ENCODE measurements around the gene RAB4A.

The RAB4A gene
- long read RNA-seq, transcript RAB4A-201 (8 exons, 2,966 nt): major isoform, 98 of 125 reads
- long read RNA-seq, partial matches to known transcripts: 5 of 125 reads
- long read RNA-seq, other reads (novel, unspliced or antisense): 17 of 125 reads

- TF ChIP-seq GABPA (IDR thresholded peaks at IDR 0.05; ENCODE audit: low read depth): peak; percentile 32; the same call in 1 of the 2 replicates
- TF ChIP-seq REST (IDR thresholded peaks at IDR 0.05; ENCODE audit: insufficient replicate concordance, low read depth): no peak
- TF ChIP-seq CTCF (IDR thresholded peaks at IDR 0.05; ENCODE audit: insufficient read depth, low read length): no peak
- TF ChIP-seq POLR2AphosphoS5 (IDR thresholded peaks at IDR 0.05; ENCODE audit: low read depth): peak; percentile 53
- peak; percentile 9; the same call in 1 of the 2 replicates for TF ChIP-seq SPI1 (IDR thresholded peaks at IDR 0.05; ENCODE audit: borderline replicate concordance, low read depth)
- H3K4me3 ChIP-seq (replicated peaks; ENCODE audit: insufficient read depth, low read length): peak within 1 kb of the TSS; percentile 70
- no peaks in the 10 kb centered on the region for H3K27me3 ChIP-seq (ENCODE audit: insufficient read depth, poor library complexity, severe bottlenecking)
- peak; percentile 79 to 89 for DNase-seq (ENCODE audit: low read depth in 1 of 2, low spot score in 1 of 2)
- H3K27ac ChIP-seq (replicated peaks): peak within 1 kb of the TSS; percentile 53
Measured at GRCh38 chr1:229270547-229271447, at the start of gene RAB4A. RAB4A (plus strand) TSS chr1:229271111; CDS start chr1:229271340, 229 bp downstream.

GRCh38 chr1:229222081-229222480, 48.8 kb upstream of the RAB4A start:
- H3K4me3 ChIP-seq (replicated peaks; ENCODE audit: insufficient read depth, low read length): no peak overlapping the region
- no peak for TF ChIP-seq SPI1 (IDR thresholded peaks at IDR 0.05; ENCODE audit: borderline replicate concordance, low read depth)
- no peak for TF ChIP-seq POLR2AphosphoS5 (IDR thresholded peaks at IDR 0.05; ENCODE audit: low read depth)
- no peak for TF ChIP-seq REST (IDR thresholded peaks at IDR 0.05; ENCODE audit: insufficient replicate concordance, low read depth)
- no peak for TF ChIP-seq CTCF (IDR thresholded peaks at IDR 0.05; ENCODE audit: insufficient read depth, low read length)
- no peak for TF ChIP-seq GABPA (IDR thresholded peaks at IDR 0.05; ENCODE audit: low read depth)
- no peak for DNase-seq (ENCODE audit: low read depth in 1 of 2, low spot score in 1 of 2)
- H3K27ac ChIP-seq (replicated peaks): no peak overlapping the region
- no peaks in the 10 kb centered on the region for H3K27me3 ChIP-seq (ENCODE audit: insufficient read depth, poor library complexity, severe bottlenecking)

- H3K27me3 ChIP-seq (ENCODE audit: insufficient read depth, poor library complexity, severe bottlenecking): no peaks in the 10 kb centered on the region
- no peak for TF ChIP-seq REST (IDR thresholded peaks at IDR 0.05; ENCODE audit: insufficient replicate concordance, low read depth)
- TF ChIP-seq SPI1 (IDR thresholded peaks at IDR 0.05; ENCODE audit: borderline replicate concordance, low read depth): no peak
- TF ChIP-seq CTCF (IDR thresholded peaks at IDR 0.05; ENCODE audit: insufficient read depth, low read length): no peak
- TF ChIP-seq POLR2AphosphoS5 (IDR thresholded peaks at IDR 0.05; ENCODE audit: low read depth): no peak
- TF ChIP-seq GABPA (IDR thresholded peaks at IDR 0.05; ENCODE audit: low read depth): no peak
- H3K27ac ChIP-seq (replicated peaks): no peak overlapping the region
- H3K4me3 ChIP-seq (replicated peaks; ENCODE audit: insufficient read depth, low read length): no peak overlapping the region
- no peak for DNase-seq (ENCODE audit: low read depth in 1 of 2, low spot score in 1 of 2)
Measured at GRCh38 chr1:229223498-229223897, 47.4 kb upstream of the RAB4A start.
